ENCODE data around the gene ACO2.

GRCh38 chr22:41513391-41513790, 44.5 kb downstream of the ACO2 start:
- no peak for TF ChIP-seq CTCF (IDR thresholded peaks at IDR 0.05)
- no peak for TF ChIP-seq POLR2A (IDR thresholded peaks at IDR 0.05)
- no peak for TF ChIP-seq POLR2AphosphoS5 (IDR thresholded peaks at IDR 0.05)
